ENCODE data around the gene PDE4B.

Gene PDE4B

DNA sequence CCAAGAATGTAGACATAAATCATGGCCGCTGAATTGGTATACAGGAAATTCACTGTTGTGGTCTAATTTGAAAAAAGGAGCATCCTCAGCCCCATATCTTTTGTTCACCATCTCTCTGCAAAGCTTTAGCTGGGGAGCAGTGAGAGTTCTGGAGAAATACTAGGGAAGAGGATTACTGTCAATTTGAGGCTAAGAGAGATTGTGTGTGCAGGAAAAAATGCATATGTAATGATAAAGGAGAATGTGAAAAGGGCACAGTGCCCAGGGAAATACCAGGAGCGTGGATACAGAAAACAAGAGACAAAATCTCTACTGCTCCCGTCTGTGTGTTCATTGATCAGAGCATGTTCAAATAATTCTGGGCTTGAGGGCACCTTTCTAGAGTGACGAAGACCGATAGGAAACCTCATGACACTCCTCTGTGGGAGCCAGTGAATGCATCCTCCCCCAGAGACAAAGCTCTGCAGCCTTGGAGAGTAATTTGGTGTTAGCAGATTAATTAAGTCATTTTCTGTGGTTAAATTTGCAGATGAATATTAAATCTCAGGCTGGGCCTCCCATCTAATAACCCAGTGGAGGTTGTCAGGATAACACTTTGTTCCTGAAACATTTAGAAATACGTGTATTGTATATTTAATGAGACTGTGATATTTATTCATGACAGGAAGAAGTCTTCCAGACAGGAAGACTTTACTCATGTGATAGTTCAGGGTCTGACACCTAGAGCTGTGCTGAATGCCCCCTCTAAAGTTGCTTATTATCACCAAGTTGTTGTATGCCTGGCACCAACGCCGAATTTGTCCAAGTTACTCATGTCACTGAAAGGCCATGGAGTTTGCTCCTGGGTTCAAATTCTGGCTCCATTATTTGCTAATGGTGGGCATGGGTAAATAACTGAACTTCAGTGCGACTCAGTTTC lies 453.9 kb downstream of the PDE4B start:
- DNase-seq: no peak

DNA sequence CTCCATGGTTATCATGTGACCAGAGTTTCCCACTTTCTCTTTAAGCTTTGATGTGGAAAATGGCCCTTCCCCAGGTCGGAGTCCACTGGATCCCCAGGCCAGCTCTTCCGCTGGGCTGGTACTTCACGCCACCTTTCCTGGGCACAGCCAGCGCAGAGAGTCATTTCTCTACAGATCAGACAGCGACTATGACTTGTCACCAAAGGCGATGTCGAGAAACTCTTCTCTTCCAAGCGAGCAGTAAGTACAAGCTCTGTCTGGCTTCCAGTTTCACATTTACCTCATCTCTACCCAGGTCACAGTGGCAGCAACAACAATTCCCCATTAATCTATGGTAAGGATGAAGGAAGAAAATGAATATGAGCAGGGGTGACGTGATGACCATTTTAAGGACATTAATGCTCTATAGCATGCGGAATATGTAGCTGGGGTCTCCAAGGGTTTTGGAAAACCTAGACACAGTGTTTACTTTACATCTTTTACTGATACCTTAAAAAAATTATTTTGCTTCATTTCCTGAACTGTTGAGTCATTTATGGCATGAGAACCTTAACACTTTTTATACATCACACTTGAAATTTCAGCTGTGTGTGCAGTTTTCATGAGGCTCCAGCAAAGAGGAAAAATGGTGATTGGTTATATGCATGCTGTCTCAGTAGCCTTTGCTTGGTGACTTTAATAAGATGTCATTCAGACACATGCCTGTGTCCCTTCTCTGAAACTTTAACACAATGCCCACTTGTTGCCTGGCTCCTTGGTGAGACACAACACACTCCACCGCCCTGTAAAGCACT lies 454.9 kb downstream of the PDE4B start:
- no peak for DNase-seq

DNA sequence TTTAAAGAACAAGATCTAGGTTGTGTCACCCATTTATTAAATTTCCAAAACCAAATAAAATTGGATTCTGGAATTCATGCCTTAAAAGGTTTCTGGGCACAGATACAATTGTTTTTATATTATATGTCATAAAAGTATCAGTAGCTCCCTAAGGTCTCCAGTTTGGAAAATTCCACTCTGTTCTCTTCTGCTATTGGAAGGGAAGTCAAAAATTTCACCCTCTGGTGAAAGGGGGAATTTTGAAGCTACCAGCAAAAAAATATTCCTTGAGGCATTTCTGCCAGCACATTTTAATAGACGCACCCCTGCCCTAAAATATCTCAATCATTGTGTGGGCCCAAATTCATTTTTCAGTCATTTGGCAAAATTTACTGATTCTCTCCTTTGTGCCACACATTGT lies 455.6 kb downstream of the PDE4B start:
- no peak for DNase-seq

DNA sequence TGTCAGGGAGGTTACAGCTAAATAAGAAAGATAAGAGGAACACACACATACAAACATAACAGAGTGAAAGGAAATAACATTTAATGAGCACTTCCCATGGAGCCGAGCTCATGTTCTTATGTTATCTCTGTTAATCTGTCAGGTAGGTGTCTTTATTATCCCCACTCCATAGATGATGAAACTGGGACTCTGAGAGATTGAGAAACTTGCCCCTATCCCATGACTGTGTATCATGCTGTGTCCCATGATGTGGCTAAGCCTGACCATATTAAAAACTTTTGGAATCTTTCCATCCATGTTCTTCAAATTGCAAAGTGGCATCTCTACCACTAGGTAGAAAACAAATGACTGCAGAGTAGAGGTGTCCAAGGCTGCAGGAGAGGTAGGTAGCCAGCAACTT lies 456.1 kb downstream of the PDE4B start:
- no peak for DNase-seq

DNA sequence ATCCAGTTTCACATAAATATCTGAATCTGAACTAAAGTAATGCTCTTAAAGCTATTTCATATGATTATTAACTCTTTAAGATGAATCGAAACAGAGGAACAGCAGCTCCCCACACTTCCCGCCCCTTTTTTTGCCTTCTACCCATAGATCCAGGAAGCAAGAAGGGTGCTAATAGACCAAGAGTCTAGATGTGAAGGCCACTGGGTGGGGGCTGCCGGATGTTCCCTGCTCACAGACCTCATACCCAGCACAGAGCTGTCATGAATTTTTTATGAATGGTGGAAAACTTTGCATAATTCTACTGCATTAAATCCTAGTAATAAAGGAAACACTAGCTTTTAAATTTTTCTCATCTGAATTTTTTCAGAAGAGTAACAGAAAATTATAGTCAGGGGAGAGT lies 457.4 kb downstream of the PDE4B start:
- DNase-seq: no peak

DNA sequence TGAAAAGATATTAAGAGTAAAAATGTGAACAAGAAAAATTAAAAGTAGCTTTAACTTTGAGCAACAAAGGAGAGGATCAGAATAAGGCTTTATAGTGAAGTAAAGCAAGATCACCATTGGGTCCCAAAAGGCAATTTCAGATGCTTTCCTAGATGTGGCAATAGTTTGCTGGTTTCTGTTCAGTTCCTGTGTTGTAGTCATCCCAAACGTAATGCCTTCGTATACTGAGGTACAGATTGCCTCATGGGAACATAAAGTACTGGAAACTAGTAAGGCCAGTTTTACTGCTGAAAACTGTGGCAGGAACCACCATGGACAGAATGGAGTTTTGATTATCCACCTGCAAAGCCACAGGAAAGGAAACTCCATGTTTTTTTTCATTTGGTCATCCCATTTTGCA lies 457.8 kb downstream of the PDE4B start:
- no peak for DNase-seq

DNA sequence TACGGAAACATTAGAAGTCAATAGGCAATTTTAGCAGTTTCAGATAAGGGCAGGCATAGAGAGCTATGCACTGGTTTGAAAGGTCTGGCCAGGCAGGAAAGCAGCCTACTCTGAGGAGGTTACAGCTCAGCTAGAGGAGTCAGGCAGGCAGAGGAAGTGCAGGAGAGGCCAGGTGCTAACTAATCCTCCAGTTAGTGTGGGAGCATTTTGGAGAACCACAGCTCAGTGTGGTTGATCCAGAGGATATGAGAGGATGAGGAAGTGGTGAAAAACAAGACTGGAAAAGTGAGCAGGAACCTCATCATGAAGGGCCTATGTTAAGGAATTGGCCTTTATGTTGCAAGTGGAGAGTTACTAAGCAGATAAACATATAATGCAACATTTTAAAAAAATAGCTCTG lies 458.9 kb downstream of the PDE4B start:
- no peak for DNase-seq

DNA sequence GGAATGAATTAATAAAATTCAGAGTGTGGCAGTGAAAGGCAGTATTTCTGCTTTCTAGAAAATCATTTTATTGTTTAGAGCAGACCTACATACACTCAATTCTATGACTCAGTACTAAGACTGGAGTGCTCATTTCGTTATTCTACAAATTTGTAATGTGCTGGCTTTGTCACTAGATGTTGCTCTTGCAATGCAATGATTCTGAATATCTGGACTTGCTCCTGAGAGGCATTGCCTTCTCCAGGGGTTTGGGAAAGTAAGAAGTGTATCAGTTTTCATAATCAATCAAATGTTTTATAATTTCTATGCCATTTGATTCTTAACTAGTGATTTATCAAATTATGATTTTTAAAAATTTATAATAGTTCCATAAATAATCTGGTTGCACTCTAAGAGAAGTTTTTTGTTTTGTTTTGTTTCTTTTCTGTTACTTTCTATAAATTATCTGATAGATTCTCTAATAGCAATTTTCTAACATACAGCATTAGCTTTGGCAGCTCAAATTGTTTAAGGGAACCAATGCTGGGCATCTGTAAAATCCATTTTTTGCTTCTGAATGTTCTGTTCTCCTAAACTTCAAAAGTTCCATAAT lies 460.7 kb downstream of the PDE4B start:
- peak; percentile 21 for DNase-seq

DNA sequence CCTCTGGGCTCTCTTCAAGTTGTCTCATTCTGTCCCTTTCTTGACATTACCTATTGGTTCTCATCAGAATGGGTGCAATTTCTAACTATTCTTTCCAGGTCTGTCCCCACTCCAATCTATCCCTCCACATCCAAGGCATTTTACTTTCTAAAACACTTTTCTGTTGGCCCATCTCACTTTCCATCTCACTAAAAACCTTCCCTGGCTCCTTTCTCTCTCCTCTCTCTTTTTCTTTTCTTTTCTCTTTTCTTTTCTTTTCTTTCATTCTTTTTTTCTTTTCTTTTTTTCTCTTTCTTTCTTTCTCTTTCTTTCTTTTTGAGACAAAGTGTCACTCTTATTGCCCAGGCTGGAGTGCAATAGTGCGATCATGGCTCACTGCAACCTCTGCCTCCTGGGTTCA lies 462.1 kb downstream of the PDE4B start:
- no peak for DNase-seq

DNA sequence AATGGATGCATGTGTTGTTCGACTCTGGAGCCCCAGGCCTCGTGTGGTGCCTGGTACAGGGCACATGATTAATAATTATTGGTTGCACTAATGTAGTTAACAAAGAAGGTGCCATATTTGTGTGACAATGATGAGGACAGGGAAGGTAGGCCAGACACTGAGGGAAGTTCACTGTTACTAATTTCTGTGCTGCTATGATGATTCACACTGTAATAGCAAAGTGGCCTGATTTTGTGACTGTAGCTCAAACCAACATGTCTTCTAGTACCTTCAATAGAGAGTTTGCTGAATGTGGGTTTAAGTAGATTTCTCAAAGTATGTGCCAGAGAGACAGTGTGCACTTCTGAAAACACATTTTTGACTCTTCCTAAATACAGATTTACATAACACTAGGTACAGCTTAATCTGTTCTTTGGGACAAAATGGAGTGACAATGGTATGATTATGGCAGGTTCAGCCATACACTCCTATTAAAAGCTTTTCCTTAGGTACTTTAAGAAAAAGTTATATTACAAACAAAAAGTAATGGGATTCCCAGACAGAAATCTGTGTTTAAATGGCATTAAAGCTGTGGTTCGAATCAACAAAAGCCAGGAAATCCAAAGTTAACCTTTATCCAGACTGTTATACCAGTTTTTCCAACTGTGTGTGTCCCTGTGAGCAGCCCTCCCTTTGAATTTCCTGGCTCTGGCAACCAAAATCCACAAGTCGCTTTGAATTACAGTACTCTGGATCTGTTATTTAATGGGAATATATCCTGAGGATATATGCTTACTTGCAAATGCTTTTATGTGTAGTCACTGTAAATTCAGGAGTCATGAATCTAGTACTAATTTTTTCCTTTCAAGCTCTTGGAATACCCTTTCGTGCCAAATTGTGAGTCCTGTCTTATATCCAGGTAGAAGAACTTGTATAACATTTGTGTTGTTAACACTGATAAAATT lies 464.2 kb downstream of the PDE4B start:
- DNase-seq: no peak

DNA sequence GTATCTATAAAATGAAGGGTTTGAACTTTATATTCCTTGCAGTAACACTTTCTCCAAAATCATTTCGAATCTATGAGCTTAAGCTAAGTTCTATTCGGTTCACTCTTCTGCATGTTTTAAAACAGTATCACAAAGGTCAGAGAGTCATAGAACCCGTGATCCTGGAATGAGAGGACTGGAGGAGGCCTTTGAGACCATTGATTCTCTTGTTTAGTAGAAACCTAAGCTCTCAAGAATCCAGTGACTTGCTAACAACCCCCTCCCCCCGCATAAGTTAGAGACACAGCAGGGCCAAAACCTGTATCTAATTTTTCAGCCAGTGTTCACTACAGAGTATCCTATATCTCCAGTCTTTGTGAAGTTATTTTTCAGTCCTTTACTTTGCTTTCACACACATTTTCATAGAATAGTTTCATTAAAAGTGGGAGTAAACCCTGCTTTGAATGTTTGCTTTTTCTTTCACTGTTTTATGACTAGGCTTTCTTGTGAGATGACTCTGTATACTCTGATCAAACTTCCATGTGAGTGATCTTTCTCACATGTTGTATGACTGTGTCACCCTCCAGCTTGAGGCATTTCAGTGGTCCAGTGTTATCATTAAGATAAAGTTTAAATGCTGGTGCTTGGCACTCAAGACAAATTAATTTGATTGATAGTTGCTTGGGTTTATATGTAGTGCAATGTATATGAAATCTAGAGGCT lies 465.9 kb downstream of the PDE4B start:
- DNase-seq: no peak

DNA sequence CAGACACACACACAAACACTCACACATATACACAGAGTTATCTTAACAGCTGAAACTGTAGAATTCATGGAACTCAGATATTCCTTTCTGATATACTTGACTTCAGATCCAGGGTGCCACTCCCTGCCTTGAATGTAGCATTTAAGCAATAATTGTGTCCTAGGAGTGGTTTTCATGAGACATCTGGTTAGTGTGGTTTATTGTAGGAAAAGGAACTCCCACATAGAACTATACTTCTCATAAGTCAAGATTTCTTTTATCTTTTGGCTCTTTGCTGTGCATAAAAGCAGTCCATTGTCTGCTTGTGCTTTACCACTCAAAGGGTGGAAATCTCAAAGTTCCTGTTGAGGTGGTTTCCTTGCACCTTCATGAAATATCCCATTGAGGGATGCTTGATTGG lies 468.7 kb downstream of the PDE4B start:
- no peak for DNase-seq

DNA sequence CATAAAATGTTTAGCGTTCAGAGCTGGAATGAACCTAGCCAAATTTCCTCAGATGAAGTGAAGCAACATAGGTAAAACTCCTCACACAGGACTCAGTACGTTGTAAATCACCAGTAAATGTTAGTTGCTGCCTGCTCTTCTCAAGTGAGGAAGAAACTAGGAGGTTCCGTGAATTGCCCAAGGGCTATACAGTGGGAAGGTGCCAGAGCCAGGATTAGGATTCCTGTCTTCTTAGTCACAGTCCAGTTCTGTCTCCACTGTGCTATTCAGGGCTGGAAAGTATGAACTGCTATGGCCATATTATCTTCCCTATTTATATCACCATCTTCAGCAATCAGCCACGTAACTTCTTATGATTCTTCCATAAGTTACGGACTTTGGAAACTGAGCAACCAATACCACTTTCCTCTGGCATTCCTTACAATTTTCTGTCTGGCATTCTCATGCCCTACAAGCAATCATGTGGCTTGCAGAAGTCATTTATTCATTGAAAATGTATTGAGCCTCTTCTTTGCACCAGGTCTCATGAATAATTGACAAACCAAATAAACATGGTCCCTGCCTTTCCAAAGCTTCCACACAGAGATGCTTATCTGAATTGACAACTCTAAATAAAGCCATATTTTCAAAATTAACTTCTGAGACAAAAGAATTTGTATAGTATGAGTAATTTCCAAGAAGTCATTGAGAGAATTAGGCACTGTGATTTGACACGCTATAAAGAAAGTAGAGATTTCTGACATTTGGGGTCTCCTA lies 469.7 kb downstream of the PDE4B start:
- no peak for DNase-seq

DNA sequence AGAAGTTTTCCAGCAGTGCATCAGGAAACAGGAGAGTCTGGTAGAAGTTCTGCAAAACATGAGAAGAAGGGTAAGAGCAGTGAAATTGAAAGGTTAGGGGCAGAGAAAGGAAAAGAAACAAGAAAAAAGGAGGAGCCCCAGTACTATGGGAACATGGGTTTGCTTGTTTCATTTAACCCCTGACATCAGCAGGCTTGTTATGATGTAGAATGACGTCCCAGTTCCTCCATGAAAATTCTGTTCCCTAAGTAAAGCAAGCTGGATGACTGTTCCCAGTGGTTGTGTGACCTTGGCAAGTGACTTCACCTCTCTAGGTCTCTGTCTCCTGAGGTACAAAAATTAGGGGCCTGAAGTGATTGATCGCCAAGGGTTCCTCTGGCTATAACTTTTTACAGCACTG lies 472.6 kb downstream of the PDE4B start:
- no peak for DNase-seq

DNA sequence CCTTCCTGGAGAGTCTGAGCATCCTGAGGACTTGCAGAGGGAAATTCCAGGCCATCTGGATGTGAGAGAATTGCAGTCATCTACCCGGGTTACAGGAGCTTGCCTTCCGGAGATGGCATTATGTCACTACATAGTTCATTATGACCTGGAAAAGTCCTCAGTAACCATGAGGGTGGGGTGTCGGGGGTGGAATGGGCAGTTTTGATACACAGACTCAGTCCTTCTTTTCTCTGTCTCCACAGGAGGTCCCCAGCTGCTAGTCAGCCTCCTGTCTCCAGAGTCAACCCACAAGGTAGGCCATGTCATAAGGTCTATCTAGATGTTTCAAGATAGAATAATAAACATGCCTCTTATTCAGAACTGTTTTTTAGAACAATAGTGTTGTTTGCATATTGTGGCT lies 473.1 kb downstream of the PDE4B start:
- no peak for DNase-seq

DNA sequence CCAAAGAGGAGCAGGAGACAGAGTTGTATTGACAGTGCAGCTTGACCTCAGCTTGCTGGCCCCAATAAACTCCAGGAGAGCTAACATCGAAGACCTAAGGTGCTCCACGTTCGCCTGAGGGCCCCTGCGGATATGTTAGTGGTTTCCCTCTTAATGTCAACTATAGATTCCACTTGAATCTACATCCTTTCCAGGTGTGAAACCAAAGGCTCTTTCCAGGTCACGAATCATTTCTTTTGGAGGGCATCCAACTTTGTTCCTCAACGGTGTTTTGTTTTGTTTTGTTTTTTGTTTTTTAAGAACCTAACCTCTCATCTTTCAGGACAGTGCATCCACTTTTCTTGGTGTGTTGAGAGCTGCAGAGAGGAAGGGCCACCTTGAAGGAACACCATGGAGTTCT lies 473.7 kb downstream of the PDE4B start:
- no peak for DNase-seq

DNA sequence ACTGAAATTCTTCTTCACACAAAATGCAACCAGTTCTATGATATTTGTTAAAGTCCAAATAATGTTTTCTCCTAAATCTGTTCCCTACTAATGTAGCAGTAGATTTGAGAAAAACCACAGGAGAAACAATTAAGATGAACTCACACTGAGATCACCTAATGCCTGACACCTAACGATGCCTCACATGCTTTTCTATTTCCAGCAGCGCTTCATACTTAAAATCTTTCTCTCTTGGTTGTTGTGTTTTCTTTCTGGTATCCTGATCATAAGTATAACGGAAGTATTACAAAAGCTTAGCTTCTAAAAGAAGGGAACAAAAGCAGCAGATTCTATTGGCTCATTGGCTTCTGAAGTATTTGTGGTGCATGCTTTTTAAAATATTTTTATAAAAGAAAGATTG lies 474.1 kb downstream of the PDE4B start:
- no peak for DNase-seq

DNA sequence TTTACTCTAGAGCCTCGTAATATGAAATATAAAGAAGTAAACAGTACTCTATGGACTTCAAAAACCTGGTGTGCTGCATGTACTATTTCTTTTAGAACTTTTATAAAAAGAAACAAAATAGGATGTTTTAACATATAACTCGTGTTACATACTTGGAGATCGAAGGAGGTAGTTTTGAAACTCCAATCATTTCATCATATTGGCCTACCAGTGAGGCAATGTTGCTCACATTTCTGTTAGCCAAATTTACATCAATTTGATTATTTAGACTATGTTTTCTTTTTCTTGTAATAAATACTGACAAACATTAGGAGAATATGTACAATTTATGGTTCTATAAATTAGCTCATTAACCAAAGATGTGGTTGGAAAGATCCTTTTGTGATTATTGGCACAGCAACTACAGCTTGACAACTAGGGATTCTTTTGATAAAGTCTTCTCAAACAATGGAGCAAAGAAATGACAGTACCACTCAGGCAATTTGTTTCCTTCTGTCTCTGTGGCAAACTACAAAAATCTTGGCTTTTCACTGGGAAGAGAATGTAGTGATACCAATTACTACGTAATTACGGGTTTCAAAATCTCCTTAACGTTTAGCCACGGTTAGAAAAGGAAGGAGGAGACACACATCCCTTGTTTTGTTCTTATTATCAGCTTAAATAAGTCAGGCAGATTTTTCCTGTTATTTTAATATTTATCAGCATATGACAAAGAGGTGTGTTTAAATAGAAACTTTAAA lies 474.7 kb downstream of the PDE4B start:
- no peak for DNase-seq

DNA sequence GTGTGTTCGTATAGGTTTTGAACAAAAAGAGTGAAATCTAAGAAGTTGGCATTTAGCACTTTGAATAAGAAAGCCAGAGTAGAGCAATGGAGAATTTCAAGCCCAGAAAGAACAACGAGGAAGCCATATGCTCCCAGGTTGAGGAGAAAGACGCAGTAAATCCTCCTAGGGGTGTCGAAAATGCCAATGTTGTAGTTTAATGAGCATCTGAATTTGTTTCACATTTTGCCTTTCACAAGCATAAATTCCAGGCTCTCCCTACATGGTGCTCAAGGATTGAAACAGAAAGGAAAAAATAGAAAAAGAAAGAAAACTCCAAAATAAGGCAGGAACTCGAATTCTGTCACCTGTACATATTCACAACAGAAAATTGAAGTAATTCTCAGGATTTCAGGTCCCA lies 476.5 kb downstream of the PDE4B start:
- DNase-seq: no peak

DNA sequence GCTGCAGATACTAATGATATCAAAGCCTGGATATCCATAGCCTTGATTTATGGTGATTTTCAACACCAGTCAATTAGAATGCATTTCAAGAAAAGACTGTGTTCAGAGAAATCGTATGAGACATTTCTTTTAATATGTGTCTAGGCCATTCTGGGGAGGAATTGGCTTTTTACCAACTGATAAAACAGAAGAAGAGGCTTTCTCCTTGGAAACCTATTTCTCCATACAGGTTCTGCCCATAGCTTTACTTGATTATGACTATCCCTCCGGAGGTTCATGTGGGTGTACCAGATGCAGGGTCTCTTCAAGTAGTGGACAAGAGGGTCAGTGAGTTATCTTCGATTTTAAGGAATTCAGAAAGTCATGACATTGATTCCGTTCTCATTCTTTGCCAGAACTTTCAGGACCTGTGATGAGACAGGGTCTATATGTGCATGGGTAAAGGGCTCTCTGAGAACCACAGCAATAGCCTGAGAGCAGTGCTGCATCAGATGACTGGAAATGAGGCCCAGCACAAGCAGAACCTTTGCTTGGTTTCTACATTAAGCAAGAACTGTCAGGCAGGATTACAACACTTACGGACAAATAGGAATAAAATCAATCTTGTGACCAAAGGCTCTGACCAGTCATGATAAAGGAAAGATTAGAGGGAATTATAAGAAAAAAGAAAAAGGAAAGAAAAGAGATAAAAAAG lies 477.6 kb downstream of the PDE4B start:
- no peak for DNase-seq

Measured in NCI-H2171 (cell line).